Measurements from ENCODE around the gene CLEC3B. TPM values are rescaled to one million over a fixed set of nuclear protein-coding genes. Genes with fewer than 3 reads are reported as not detected.

The CLEC3B gene
- total RNA-seq, 1 donor from 2014 or later = 50.3 TPM

DNA sequence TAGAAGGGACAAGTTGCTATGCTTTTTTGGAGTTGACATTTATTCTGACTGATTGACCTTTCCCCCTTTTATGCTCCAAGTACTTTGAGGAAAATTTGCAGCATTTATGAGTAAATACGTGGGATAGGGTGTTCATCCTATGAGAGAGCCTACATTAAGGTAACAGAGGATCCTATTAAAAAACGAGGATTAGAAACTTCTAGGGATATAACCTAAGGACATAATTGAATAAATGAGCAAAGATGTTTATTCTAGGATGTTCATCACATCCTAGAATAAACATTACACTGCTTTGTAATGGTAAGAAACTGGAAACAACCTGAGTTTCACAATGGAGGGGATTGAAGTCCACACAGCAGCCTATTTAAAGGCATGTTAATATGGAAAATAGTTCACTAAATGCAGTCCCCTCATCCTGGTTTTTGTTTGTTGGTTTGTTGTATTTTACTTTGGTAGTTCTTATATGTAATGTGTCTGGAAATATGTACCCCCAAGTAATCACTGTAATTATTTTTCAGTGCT lies 23.9 kb upstream of the CLEC3B start:
- H3K36me3 Mint-ChIP-seq (ENCODE audit: low read depth) = peaks cover 56% of the 10 kb centered on the region
- H3K27me3 Mint-ChIP-seq (ENCODE audit: low read depth) = no peaks in the 10 kb centered on the region
- peaks cover 11% of the 10 kb centered on the region for H3K9me3 Mint-ChIP-seq (ENCODE audit: low read depth)
- TF ChIP-seq, protein P1, sequence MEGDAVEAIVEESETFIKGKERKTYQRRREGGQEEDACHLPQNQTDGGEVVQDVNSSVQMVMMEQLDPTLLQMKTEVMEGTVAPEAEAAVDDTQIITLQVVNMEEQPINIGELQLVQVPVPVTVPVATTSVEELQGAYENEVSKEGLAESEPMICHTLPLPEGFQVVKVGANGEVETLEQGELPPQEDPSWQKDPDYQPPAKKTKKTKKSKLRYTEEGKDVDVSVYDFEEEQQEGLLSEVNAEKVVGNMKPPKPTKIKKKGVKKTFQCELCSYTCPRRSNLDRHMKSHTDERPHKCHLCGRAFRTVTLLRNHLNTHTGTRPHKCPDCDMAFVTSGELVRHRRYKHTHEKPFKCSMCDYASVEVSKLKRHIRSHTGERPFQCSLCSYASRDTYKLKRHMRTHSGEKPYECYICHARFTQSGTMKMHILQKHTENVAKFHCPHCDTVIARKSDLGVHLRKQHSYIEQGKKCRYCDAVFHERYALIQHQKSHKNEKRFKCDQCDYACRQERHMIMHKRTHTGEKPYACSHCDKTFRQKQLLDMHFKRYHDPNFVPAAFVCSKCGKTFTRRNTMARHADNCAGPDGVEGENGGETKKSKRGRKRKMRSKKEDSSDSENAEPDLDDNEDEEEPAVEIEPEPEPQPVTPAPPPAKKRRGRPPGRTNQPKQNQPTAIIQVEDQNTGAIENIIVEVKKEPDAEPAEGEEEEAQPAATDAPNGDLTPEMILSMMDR (IDR thresholded peaks at IDR 0.05) = no peak
- H3K27ac Mint-ChIP-seq (ENCODE audit: unreplicated experiment) = no peak overlapping the region
- peaks cover 4% of the 10 kb centered on the region for H3K4me1 Mint-ChIP-seq (ENCODE audit: low read depth)
- no peak for DNase-seq (ENCODE audit: low spot score)
- H3K4me3 Mint-ChIP-seq (ENCODE audit: unreplicated experiment) = no peak overlapping the region

DNA sequence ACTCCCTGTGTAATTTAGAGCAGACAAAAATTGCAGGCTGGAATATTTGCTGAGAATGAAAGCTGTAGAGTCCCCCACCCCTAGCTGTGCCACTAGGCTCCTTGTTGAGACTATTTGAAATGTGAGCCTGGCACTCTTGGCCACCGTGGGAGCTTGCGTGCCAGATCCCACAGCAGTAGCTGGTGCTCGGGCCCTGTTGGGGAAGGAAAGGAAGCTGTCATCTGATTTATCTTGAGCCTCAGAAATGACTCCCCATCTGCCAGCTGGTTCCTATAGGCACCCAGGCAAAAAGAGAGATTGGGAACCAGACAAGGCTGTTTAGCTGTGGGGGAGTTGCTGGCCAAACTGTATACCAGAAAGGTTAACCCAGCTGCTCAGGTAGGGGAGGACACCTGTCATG lies 23.4 kb upstream of the CLEC3B start:
- TF ChIP-seq, protein P1 (IDR thresholded peaks at IDR 0.05) = no peak
- DNase-seq (ENCODE audit: low spot score) = no peak
- Mint-ChIP-seq H3K4me3 (ENCODE audit: unreplicated experiment) (no peak overlapping the region), H3K9me3 (ENCODE audit: low read depth) (peaks cover 11% of the 10 kb centered on the region), H3K27ac (ENCODE audit: unreplicated experiment) (no peak overlapping the region), H3K4me1 (ENCODE audit: low read depth) (peaks cover 6% of the 10 kb centered on the region), H3K36me3 (ENCODE audit: low read depth) (peaks cover 55% of the 10 kb centered on the region), H3K27me3 (ENCODE audit: low read depth) (no peaks in the 10 kb centered on the region)

DNA sequence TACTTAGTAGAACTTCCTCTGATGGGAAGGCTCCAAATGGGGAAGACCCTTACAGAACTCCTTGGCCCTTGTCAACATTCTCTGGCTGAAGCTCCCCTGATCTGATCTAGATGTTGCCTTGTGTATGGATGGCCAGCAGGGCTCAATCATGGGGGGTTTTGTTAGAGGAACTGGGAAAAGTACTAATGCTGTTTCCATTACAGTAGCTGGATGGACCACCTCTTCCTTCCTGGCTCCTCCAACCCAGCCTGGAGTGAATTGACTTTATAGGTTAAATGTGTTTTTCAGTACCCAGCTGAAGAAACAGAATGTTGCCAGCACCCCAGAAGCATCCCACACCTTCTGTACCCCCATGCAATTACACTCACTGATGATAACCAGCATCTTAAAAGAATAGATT lies 22.7 kb upstream of the CLEC3B start:
- peaks cover 11% of the 10 kb centered on the region for H3K9me3 Mint-ChIP-seq (ENCODE audit: low read depth)
- peaks cover 55% of the 10 kb centered on the region for H3K36me3 Mint-ChIP-seq (ENCODE audit: low read depth)

DNA sequence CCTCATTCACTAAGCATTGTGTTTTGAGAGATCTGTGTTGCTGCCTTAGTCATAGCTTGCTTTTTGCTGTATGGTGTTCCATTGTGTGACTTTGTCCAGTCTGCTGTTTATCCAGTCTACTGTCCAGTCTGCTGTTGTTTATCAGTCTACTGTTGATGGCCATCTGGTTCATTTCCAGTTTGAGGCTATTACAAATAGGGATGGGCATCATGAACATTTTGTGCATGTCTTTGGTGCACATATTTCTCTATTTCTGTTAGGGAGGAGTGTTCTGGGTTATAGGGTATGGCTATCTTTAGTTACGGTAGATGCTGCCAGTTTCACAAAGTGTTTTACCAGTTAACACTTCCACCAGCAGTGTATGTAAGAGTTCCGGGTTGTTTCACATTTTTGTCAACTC lies 22.2 kb upstream of the CLEC3B start:
- TF ChIP-seq, protein P1 (IDR thresholded peaks at IDR 0.05) = no peak
- Mint-ChIP-seq H3K27ac (ENCODE audit: unreplicated experiment) (no peak overlapping the region), H3K9me3 (ENCODE audit: low read depth) (peaks cover 11% of the 10 kb centered on the region), H3K4me1 (ENCODE audit: low read depth) (peaks cover 11% of the 10 kb centered on the region), H3K4me3 (ENCODE audit: unreplicated experiment) (no peak overlapping the region), H3K27me3 (ENCODE audit: low read depth) (no peaks in the 10 kb centered on the region), H3K36me3 (ENCODE audit: low read depth) (peaks cover 53% of the 10 kb centered on the region)
- DNase-seq (ENCODE audit: low spot score) = no peak

More for the DNA sequence above, 22.7 kb upstream of the CLEC3B start:
- TF ChIP-seq, protein P1 (IDR thresholded peaks at IDR 0.05) = no peak
- H3K4me1 Mint-ChIP-seq (ENCODE audit: low read depth) = peaks cover 11% of the 10 kb centered on the region
- H3K27ac Mint-ChIP-seq (ENCODE audit: unreplicated experiment) = no peak overlapping the region
- DNase-seq (ENCODE audit: low spot score) = no peak
- H3K27me3 Mint-ChIP-seq (ENCODE audit: low read depth) = no peaks in the 10 kb centered on the region
- no peak overlapping the region for H3K4me3 Mint-ChIP-seq (ENCODE audit: unreplicated experiment)

DNA sequence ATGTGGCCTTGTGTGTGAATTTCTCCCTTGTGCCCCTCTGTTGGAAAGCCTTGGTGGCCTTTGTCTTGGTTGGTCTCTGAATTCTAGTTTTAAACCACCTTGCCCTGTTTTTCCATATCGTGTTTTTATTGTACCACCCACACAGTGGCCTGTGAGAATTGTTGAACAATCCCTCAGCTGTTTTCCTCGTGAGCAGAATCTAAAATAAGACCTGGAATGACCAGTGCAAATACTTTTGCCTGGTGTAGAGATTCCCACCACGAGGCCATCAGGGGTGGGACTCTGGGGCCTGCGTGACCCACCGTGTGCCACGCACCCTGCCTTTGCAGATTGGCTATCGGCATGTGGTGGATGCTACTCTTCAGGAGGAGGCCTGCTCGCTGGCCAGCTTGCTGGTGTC lies 19.0 kb upstream of the CLEC3B start:
- Mint-ChIP-seq H3K4me3 (ENCODE audit: unreplicated experiment) (no peak overlapping the region), H3K27ac (ENCODE audit: unreplicated experiment) (peak overlapping the region; percentile 69), H3K27me3 (ENCODE audit: low read depth) (no peaks in the 10 kb centered on the region), H3K36me3 (ENCODE audit: low read depth) (peaks cover 33% of the 10 kb centered on the region), H3K4me1 (ENCODE audit: low read depth) (peaks cover 36% of the 10 kb centered on the region), H3K9me3 (ENCODE audit: low read depth) (peaks cover 11% of the 10 kb centered on the region)
- TF ChIP-seq, protein P1 (IDR thresholded peaks at IDR 0.05) = no peak
- DNase-seq (ENCODE audit: low spot score) = no peak

All from chondrocyte (in vitro differentiated cells).